MM.1S (cell line): ENCODE results near the gene CYBRD1.

Experiments used
- DNase-seq: peaks from one replicate; pipeline ENCODE4 v3.0.0-alpha.2; 2015
- H2AFZ ChIP-seq: fragments of 300-600 bp; sonication (generic); 2 replicates; pipeline ENCODE4 v1.6.0; 2016; ENCODE audit warnings: antibody characterized with exemption, low read length
- H3F3A ChIP-seq: fragments of 300-600 bp; sonication (generic); 2 replicates; pipeline ENCODE4 v1.6.1; 2016; ENCODE audit warnings: mild to moderate bottlenecking, antibody characterized with exemption, low read length, moderate library complexity, mixed read lengths; ENCODE audit not compliant: insufficient read depth
- H3K27ac ChIP-seq: fragments of 300-600 bp; sonication (generic); 2 replicates; pipeline ENCODE4 v1.5.1; 2016; ENCODE audit warnings: mild to moderate bottlenecking, low read length
- H3K27me3 ChIP-seq: fragments of 300-600 bp; sonication (generic); replicated peaks from 2 replicates; pipeline ENCODE4 v1.6.0; 2016; ENCODE audit warnings: low read length; ENCODE audit not compliant: insufficient read depth
- H3K36me3 ChIP-seq: fragments of 300-600 bp; sonication (generic); replicated peaks from 2 replicates; pipeline ENCODE4 v1.6.1; 2016; ENCODE audit warnings: mild to moderate bottlenecking, low read length, mixed read lengths; ENCODE audit not compliant: insufficient read depth
- H3K4me1 ChIP-seq: fragments of 300-600 bp; sonication (generic); 2 replicates; pipeline ENCODE4 v1.6.1; 2016; ENCODE audit warnings: low read length, mixed read lengths
- H3K4me2 ChIP-seq: fragments of 300-600 bp; sonication (generic); 2 replicates; pipeline ENCODE4 v1.6.0; 2016; ENCODE audit warnings: low read depth, low read length
- H3K4me3 ChIP-seq: fragments of 300-600 bp; sonication (generic); 2 replicates; pipeline ENCODE4 v1.5.1; 2016; ENCODE audit warnings: low read length, mixed read lengths
- H3K79me2 ChIP-seq: fragments of 300-600 bp; sonication (generic); 2 replicates; pipeline ENCODE4 v1.6.1; 2016; ENCODE audit warnings: mixed run types, low read length, mixed read lengths
- H3K9ac ChIP-seq: fragments of 300-600 bp; sonication (generic); 2 replicates; pipeline ENCODE4 v1.6.1; 2016; ENCODE audit warnings: low read length, mixed read lengths
- H3K9me2 ChIP-seq: fragments of 300-600 bp; sonication (generic); replicated peaks from 2 replicates; pipeline ENCODE4 v1.6.1; 2016; ENCODE audit warnings: mild to moderate bottlenecking, low read length, mixed read lengths; ENCODE audit not compliant: insufficient read depth
- H3K9me3 ChIP-seq: fragments of 300-600 bp; sonication (generic); replicated peaks from 2 replicates; pipeline ENCODE4 v1.6.1; 2016; ENCODE audit warnings: mild to moderate bottlenecking, low read length, mixed read lengths; ENCODE audit not compliant: insufficient read depth
- H4K20me1 ChIP-seq: fragments of 300-600 bp; sonication (generic); 2 replicates; pipeline ENCODE4 v1.6.1; 2016; ENCODE audit warnings: mild to moderate bottlenecking, low read length, moderate library complexity, mixed read lengths; ENCODE audit not compliant: insufficient read depth
- EZH2 ChIP-seq: fragments of 300-600 bp; sonication (generic); optimal IDR thresholded peaks from 2 replicates; pipeline ENCODE3; 2017; ENCODE audit warnings: low read depth, mild to moderate bottlenecking, antibody characterized with exemption, low read length, mixed read lengths
- EZH2phosphoT487 ChIP-seq: fragments of 300-600 bp; sonication (generic); IDR thresholded peaks from 2 replicates; pipeline ENCODE4 v1.6.1; 2018; ENCODE audit warnings: antibody characterized with exemption, low read length
- TF ChIP-seq, protein P1 (sequence below): fragments of 300-600 bp; sonication (generic); IDR thresholded peaks from 2 replicates; pipeline ENCODE4 v1.5.1; 2016; ENCODE audit warnings: antibody characterized with exemption, low read length, mixed read lengths

Gene CYBRD1

GRCh38 chr2:171550613-171551012 is 28.3 kb downstream of the CYBRD1 start:
- Histone ChIP-seq H4K20me1 (no peaks in the 10 kb centered on the region), H3F3A (no peaks in the 10 kb centered on the region), H3K9me2 (no peaks in the 10 kb centered on the region), H3K4me1 (no peaks in the 10 kb centered on the region), H3K9ac (no peak overlapping the region), H2AFZ (no peak overlapping the region), H3K4me2 (no peak overlapping the region), H3K27ac (no peak overlapping the region), H3K36me3 (no peaks in the 10 kb centered on the region), H3K9me3 (no peaks in the 10 kb centered on the region), H3K27me3 (no peaks in the 10 kb centered on the region), H3K4me3 (no peak overlapping the region), H3K79me2 (no peaks in the 10 kb centered on the region)
- DNase-seq, result no peak
- TF ChIP-seq EZH2phosphoT487, result no peak
- TF ChIP-seq, protein P1, sequence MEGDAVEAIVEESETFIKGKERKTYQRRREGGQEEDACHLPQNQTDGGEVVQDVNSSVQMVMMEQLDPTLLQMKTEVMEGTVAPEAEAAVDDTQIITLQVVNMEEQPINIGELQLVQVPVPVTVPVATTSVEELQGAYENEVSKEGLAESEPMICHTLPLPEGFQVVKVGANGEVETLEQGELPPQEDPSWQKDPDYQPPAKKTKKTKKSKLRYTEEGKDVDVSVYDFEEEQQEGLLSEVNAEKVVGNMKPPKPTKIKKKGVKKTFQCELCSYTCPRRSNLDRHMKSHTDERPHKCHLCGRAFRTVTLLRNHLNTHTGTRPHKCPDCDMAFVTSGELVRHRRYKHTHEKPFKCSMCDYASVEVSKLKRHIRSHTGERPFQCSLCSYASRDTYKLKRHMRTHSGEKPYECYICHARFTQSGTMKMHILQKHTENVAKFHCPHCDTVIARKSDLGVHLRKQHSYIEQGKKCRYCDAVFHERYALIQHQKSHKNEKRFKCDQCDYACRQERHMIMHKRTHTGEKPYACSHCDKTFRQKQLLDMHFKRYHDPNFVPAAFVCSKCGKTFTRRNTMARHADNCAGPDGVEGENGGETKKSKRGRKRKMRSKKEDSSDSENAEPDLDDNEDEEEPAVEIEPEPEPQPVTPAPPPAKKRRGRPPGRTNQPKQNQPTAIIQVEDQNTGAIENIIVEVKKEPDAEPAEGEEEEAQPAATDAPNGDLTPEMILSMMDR, result no peak
- no peak for TF ChIP-seq EZH2

GRCh38 chr2:171551836-171552235 is 29.6 kb downstream of the CYBRD1 start:
- Histone ChIP-seq H2AFZ (no peak overlapping the region), H3K4me2 (no peak overlapping the region), H3K9ac (no peak overlapping the region), H3K4me1 (no peaks in the 10 kb centered on the region), H3K9me3 (no peaks in the 10 kb centered on the region), H3K79me2 (no peaks in the 10 kb centered on the region), H3K4me3 (no peak overlapping the region), H3K27ac (no peak overlapping the region), H4K20me1 (no peaks in the 10 kb centered on the region), H3K27me3 (no peaks in the 10 kb centered on the region), H3K36me3 (no peaks in the 10 kb centered on the region), H3F3A (no peaks in the 10 kb centered on the region), H3K9me2 (no peaks in the 10 kb centered on the region)
- no peak for DNase-seq
- TF ChIP-seq, protein P1, result no peak
- TF ChIP-seq EZH2 (no peak), EZH2phosphoT487 (no peak)

GRCh38 chr2:171553236-171553635 is 31.0 kb downstream of the CYBRD1 start:
- TF ChIP-seq EZH2phosphoT487, result no peak
- TF ChIP-seq, protein P1, result no peak
- no peak for TF ChIP-seq EZH2
- Histone ChIP-seq H3K4me3 (no peak overlapping the region), H3K4me2 (no peak overlapping the region)

More at GRCh38 chr2:171553236-171553635, 31.0 kb downstream of the CYBRD1 start:
- Histone ChIP-seq H3K36me3 (no peaks in the 10 kb centered on the region), H3K79me2 (no peaks in the 10 kb centered on the region), H3K9me3 (no peaks in the 10 kb centered on the region), H3K4me1 (no peaks in the 10 kb centered on the region), H4K20me1 (no peaks in the 10 kb centered on the region), H3K9me2 (no peaks in the 10 kb centered on the region), H3K27ac (no peak overlapping the region), H3K27me3 (no peaks in the 10 kb centered on the region), H3K9ac (no peak overlapping the region), H2AFZ (no peak overlapping the region), H3F3A (no peaks in the 10 kb centered on the region)
- no peak for DNase-seq
